ENCODE data around the gene ARHGEF10L.

The ARHGEF10L gene

DNA sequence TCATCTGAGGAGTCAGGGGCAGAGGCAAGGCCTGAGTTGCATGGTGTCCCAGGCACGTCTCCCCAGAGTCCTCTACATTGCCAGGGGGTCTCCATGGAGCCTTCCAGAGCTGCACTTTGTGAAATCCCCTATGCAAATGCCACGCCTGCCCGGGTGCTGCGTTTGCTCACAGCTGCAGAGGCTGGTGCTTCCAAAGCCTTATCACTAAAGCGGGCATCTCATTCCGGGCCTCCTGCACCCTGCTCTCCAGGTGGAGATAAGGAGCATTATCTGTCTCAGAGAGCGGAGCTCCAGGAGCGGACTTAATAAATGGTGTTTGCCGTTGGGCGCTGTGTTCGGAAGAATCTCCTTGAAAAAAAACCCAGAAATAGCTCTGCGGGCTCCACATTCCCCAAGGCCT is 189.8 kb downstream of the ARHGEF10L start:
- no peak overlapping the region for H3K4me3 Mint-ChIP-seq
- no peak for DNase-seq
- H3K27me3 Mint-ChIP-seq, result no peaks in the 10 kb centered on the region
- H3K4me1 Mint-ChIP-seq, result no peaks in the 10 kb centered on the region
- no peak for ATAC-seq
- H3K9me3 Mint-ChIP-seq, result no peaks in the 10 kb centered on the region
- no peak overlapping the region for H3K27ac Mint-ChIP-seq

- no peaks in the 10 kb centered on the region for H3K9me3 Mint-ChIP-seq
- H3K27me3 Mint-ChIP-seq, result no peaks in the 10 kb centered on the region
- ATAC-seq (no peak), DNase-seq (no peak)
- H3K4me1 Mint-ChIP-seq, result no peaks in the 10 kb centered on the region
- H3K4me3 Mint-ChIP-seq, result no peak overlapping the region
- no peak overlapping the region for H3K27ac Mint-ChIP-seq
Observed at GRCh38 chr1:17729909-17730308, 190.4 kb downstream of the ARHGEF10L start.

DNA sequence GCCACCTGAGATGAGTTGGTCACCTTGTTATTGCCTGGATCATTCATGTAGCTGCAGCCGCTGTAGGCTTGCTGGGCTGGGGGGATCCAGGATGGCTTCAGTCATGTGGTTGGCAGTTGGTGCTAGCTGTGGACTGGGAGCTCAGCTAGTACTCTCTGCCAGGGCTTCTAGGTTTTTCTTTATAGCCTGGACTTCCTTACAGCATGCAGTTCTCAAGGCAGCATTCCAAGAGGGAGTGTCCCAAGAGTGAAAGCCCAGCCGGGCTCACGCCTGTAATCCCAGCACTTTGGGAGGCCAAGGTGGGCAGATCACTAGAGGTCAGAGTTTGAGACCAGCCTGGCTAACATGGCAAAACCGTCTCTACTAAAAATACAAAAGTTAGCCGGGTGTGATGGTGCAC is 192.0 kb downstream of the ARHGEF10L start:
- H3K4me1 Mint-ChIP-seq, result no peaks in the 10 kb centered on the region
- H3K27me3 Mint-ChIP-seq, result no peaks in the 10 kb centered on the region
- no peak overlapping the region for H3K4me3 Mint-ChIP-seq
- no peak overlapping the region for H3K27ac Mint-ChIP-seq
- DNase-seq (no peak), ATAC-seq (no peak)
- no peaks in the 10 kb centered on the region for H3K9me3 Mint-ChIP-seq

DNA sequence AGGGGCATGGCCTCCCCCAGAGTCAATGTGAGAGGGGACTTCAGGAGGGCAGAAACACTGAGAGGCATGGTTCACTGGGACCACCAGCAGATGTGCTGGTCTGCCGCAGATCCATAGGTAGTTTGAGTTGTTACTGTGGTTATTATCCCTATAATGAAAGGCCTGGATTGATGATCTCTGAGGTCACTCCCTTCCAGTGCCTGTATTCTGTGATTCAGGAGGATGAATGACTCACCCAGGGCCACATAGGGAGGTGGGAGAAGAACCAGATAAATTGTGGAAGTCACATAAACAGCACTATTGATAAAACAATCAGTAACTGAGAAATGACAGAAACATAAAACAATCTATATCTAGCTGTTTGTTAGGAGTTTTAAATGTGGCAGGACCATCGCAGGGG is 193.0 kb downstream of the ARHGEF10L start:
- Mint-ChIP-seq H3K27me3 (no peaks in the 10 kb centered on the region), H3K27ac (no peak overlapping the region), H3K9me3 (no peaks in the 10 kb centered on the region), H3K4me1 (no peaks in the 10 kb centered on the region), H3K4me3 (no peak overlapping the region)
- no peak for ATAC-seq
- DNase-seq, result no peak

DNA sequence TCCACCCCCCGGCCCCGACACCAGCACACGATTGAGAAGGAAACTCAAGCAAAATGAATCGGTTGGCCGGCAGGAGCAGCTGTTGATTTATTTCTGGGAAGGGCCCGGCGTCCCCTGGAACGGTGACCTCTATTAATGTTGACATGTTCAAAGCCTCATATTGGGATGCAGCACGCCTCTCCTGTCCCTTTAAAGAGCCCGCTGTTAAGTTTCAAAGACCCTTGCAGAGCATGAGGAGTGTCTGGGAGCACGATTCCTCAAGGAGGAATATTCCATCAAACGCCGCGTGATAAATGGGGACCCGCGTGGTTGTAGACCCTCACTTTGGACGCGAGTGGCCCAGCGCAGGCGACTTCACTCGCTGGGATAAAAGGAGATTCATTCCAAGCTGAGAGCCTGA is 194.2 kb downstream of the ARHGEF10L start:
- Mint-ChIP-seq H3K27me3 (no peaks in the 10 kb centered on the region), H3K27ac (no peak overlapping the region), H3K4me3 (no peak overlapping the region), H3K4me1 (no peaks in the 10 kb centered on the region), H3K9me3 (no peaks in the 10 kb centered on the region)
- ATAC-seq (no peak), DNase-seq (no peak)

GRCh38 chr1:17734609-17735008 is 195.1 kb downstream of the ARHGEF10L start:
- DNase-seq (no peak), ATAC-seq (no peak)
- no peak overlapping the region for H3K27ac Mint-ChIP-seq
- H3K9me3 Mint-ChIP-seq, result no peaks in the 10 kb centered on the region
- H3K27me3 Mint-ChIP-seq, result no peaks in the 10 kb centered on the region
- H3K4me3 Mint-ChIP-seq, result no peak overlapping the region
- H3K4me1 Mint-ChIP-seq, result no peaks in the 10 kb centered on the region

GRCh38 chr1:17735348-17735747 is 195.8 kb downstream of the ARHGEF10L start:
- ATAC-seq, result no peak
- Mint-ChIP-seq H3K4me1 (no peaks in the 10 kb centered on the region), H3K27me3 (no peaks in the 10 kb centered on the region), H3K4me3 (no peak overlapping the region), H3K27ac (peak overlapping the region in 1 of 2 donors; percentile 43), H3K9me3 (no peaks in the 10 kb centered on the region)
- no peak for DNase-seq

DNA sequence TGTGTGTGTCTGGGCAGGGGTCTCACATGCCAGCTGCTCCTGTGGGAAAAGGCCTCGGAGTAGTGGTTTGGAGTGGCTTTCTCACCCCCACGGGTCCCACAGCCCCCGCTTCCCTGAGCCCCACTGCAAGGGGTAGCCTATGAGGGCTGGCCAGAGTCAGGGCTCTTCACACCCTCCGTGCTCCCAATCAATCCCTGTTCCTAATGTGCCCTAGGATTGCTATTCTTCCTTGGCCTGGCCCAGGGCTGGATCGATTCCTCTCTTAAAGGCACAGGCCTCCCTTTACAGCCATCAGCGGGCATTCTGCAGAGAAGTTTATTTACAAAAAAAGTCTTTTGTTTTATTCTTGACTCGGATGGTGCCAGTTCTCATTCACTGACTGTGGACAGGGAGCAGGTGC is 196.3 kb downstream of the ARHGEF10L start:
- Mint-ChIP-seq H3K27ac (no peak overlapping the region), H3K9me3 (no peaks in the 10 kb centered on the region)

GRCh38 chr1:17736625-17737024 is 197.1 kb downstream of the ARHGEF10L start:
- no peak for ATAC-seq

More for the DNA sequence above, 196.3 kb downstream of the ARHGEF10L start:
- Mint-ChIP-seq H3K4me1 (no peaks in the 10 kb centered on the region), H3K27me3 (no peaks in the 10 kb centered on the region), H3K4me3 (no peak overlapping the region)
- no peak for DNase-seq
- ATAC-seq, result no peak

GRCh38 chr1:17739050-17739449 is 199.6 kb downstream of the ARHGEF10L start:
- DNase-seq (no peak), ATAC-seq (no peak)
- Mint-ChIP-seq H3K4me1 (no peaks in the 10 kb centered on the region), H3K27me3 (no peaks in the 10 kb centered on the region), H3K9me3 (no peaks in the 10 kb centered on the region), H3K4me3 (no peak overlapping the region), H3K27ac (no peak overlapping the region)

More at GRCh38 chr1:17736625-17737024, 197.1 kb downstream of the ARHGEF10L start:
- Mint-ChIP-seq H3K27ac (no peak overlapping the region), H3K4me1 (no peaks in the 10 kb centered on the region), H3K9me3 (no peaks in the 10 kb centered on the region), H3K27me3 (no peaks in the 10 kb centered on the region), H3K4me3 (no peak overlapping the region)
- no peak for DNase-seq

- Mint-ChIP-seq H3K27me3 (no peaks in the 10 kb centered on the region), H3K9me3 (no peaks in the 10 kb centered on the region), H3K4me1 (no peaks in the 10 kb centered on the region), H3K4me3 (no peak overlapping the region), H3K27ac (no peak overlapping the region)
- DNase-seq (no peak), ATAC-seq (no peak)
Observed at GRCh38 chr1:17741052-17741451, 201.6 kb downstream of the ARHGEF10L start.

GRCh38 chr1:17742583-17742982 is 203.1 kb downstream of the ARHGEF10L start:
- DNase-seq, result no peak
- no peak overlapping the region for H3K27ac Mint-ChIP-seq
- H3K4me1 Mint-ChIP-seq, result no peaks in the 10 kb centered on the region
- H3K4me3 Mint-ChIP-seq, result no peak overlapping the region
- H3K9me3 Mint-ChIP-seq, result no peaks in the 10 kb centered on the region
- H3K27me3 Mint-ChIP-seq, result no peaks in the 10 kb centered on the region
- ATAC-seq, result no peak

DNA sequence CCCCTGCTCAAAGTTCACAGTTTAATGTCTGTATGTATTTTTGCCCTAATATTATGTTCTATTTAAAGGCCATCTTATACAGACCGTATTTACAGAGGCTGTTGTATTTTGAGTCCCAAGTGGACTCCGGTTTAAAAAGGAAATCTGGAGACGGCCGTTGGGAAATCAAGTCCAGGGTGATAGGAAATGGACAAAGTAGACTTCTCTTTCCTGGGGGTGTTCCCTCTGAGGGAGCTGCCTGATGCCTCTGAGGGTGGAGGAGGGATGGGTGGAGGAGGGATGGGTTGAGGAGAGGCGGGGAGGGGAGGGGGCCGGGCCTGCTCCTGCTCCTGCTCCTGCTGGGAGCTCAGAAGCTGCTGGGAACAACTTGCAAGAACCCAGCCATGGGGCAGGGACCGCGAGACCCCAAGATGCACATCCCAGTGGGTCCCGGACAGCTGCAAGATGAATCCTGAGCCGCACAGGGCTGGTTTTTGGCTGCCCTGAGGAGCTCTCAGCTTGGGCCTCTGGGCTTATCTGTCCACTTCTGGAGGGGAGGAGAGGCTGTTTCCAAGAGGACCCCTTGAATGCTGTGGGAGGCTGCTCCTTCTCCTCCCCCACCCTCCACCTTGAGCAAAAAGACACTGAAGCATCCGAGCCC is 203.6 kb downstream of the ARHGEF10L start:
- H3K27me3 Mint-ChIP-seq, result no peaks in the 10 kb centered on the region
- no peak overlapping the region for H3K4me3 Mint-ChIP-seq
- no peak for ATAC-seq
- no peak overlapping the region for H3K27ac Mint-ChIP-seq
- no peaks in the 10 kb centered on the region for H3K9me3 Mint-ChIP-seq
- no peaks in the 10 kb centered on the region for H3K4me1 Mint-ChIP-seq
- DNase-seq, result no peak

GRCh38 chr1:17743925-17744324 is 204.4 kb downstream of the ARHGEF10L start:
- Mint-ChIP-seq H3K4me1 (no peaks in the 10 kb centered on the region), H3K4me3 (no peak overlapping the region), H3K9me3 (no peaks in the 10 kb centered on the region), H3K27me3 (no peaks in the 10 kb centered on the region), H3K27ac (no peak overlapping the region)
- ATAC-seq, result no peak
- DNase-seq, result no peak

GRCh38 chr1:17744666-17745478 is 205.4 kb downstream of the ARHGEF10L start:
- H3K9me3 Mint-ChIP-seq, result no peaks in the 10 kb centered on the region
- DNase-seq, result no peak
- H3K27me3 Mint-ChIP-seq, result no peaks in the 10 kb centered on the region
- no peak overlapping the region for H3K4me3 Mint-ChIP-seq
- no peaks in the 10 kb centered on the region for H3K4me1 Mint-ChIP-seq
- H3K27ac Mint-ChIP-seq, result no peak overlapping the region
- no peak for ATAC-seq

DNA sequence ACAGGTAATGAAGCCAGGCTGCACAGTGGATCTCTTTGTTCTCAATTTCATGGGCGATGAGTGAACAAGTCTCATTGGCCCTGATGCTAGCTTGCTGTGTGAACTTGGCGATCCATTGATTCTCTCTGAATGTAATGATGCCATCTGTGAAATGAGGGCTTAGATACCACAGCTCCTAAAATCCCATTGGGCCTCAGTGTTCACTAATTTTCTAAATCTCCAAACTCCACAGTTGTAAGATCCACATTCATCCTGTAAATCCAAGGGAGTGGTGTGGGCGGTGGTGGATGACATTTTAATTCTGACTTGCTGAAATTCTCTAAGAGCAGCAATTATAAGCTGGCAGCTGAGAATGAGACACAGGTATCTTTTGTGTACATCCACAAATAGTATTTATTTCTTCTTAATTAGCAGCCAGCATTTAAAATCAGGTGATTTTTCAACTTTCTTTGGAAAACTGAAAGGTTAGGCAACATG is 206.0 kb downstream of the ARHGEF10L start:
- DNase-seq (no peak), ATAC-seq (no peak)
- Mint-ChIP-seq H3K4me3 (no peak overlapping the region), H3K27ac (no peak overlapping the region), H3K9me3 (no peaks in the 10 kb centered on the region), H3K4me1 (no peaks in the 10 kb centered on the region), H3K27me3 (no peaks in the 10 kb centered on the region)
